IPS-20b (cell line): ENCODE data around the gene MTTP.

ENCODE experiments used
- H3K27ac ChIP-seq: one replicate; pipeline ENCODE4 v1.5.1; 2013; ENCODE audit warnings: low read length
- H3K27me3 ChIP-seq: 2 replicates; pipeline ENCODE4 v1.6.1; 2013; ENCODE audit warnings: mild to moderate bottlenecking, low read length, inconsistent platforms; ENCODE audit not compliant: insufficient read depth
- H3K36me3 ChIP-seq: 2 replicates; pipeline ENCODE4 v1.6.1; 2013; ENCODE audit warnings: low read depth, mild to moderate bottlenecking, inconsistent platforms, low read length, moderate library complexity; ENCODE audit not compliant: insufficient read depth
- H3K4me1 ChIP-seq: 2 replicates; pipeline ENCODE4 v1.6.1; 2013; ENCODE audit warnings: mild to moderate bottlenecking, control low read depth, inconsistent platforms, low read length, moderate library complexity; ENCODE audit not compliant: insufficient read depth
- H3K4me3 ChIP-seq: 2 replicates; pipeline ENCODE4 v1.5.1; 2013; ENCODE audit warnings: mild to moderate bottlenecking, low read length, inconsistent platforms
- H3K9ac ChIP-seq: 2 replicates; pipeline ENCODE4 v1.6.1; 2013; ENCODE audit warnings: low read depth, mild to moderate bottlenecking, inconsistent platforms, low read length, moderate library complexity
- H3K9me3 ChIP-seq: 2 replicates; pipeline ENCODE4 v1.6.1; 2013; ENCODE audit warnings: mild to moderate bottlenecking, low read depth, low read length, inconsistent platforms; ENCODE audit not compliant: insufficient read depth

Gene MTTP

DNA sequence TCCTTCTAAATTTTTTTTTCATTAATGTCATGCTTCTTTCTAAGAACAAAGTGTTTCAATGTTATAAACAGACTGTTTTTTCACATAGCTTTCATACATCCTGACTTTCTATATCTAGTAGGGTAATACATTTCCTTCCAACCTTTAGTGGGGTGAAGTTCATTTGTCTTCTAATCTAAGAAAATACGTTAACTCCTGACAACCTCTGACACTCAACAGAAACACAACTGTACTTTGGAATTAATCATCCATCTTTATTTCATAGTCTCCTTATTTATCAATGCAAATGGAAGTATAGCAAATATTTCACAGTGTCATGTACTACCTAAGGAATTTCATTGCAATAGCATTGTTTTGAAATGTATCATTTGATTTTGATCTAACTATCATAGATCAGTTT lies 2.7 kb upstream of the MTTP start:
- Histone ChIP-seq H3K4me3 (no peak overlapping the region), H3K9me3 (no peaks in the 10 kb centered on the region), H3K27ac (no peak overlapping the region), H3K36me3 (no peaks in the 10 kb centered on the region), H3K9ac (no peak overlapping the region), H3K4me1 (no peaks in the 10 kb centered on the region; the same call in 1 of the 2 replicates), H3K27me3 (no peaks in the 10 kb centered on the region)

- no peaks in the 10 kb centered on the region; the same call in 1 of the 2 replicates for H3K4me1 ChIP-seq
- H3K27ac ChIP-seq: no peak overlapping the region
- no peaks in the 10 kb centered on the region for H3K9me3 ChIP-seq
- H3K36me3 ChIP-seq: no peaks in the 10 kb centered on the region
- H3K4me3 ChIP-seq: no peak overlapping the region
- H3K9ac ChIP-seq: no peak overlapping the region
- H3K27me3 ChIP-seq: no peaks in the 10 kb centered on the region
These were observed 1.9 kb upstream of the MTTP start for GRCh38 chr4:99572527-99573240.

GRCh38 chr4:99573735-99574368 lies 772 bp upstream of the MTTP start:
- Histone ChIP-seq H3K27ac (no peak overlapping the region), H3K4me1 (no peaks in the 10 kb centered on the region; the same call in 1 of the 2 replicates), H3K36me3 (no peaks in the 10 kb centered on the region), H3K27me3 (no peaks in the 10 kb centered on the region), H3K9me3 (no peaks in the 10 kb centered on the region), H3K9ac (no peak overlapping the region), H3K4me3 (no peak overlapping the region)

DNA sequence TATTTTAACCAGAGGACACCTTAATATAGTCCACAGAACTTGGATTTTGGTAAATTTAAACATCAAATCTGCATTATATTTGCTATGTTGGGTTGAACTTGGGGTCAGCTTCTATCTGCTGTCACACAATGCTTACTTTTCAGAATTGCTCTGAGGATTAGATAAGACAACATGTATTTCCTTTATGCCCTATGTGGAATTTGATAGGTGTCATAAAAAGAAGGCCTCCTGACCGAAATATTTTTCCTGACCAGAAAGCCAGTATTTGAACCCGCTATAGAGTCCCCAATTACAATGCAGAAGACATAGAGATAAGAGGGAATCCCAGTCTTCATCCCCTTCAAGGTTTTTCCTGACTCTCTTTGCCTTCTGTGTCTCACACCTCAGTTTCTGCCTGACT lies 4.1 kb downstream of the MTTP start:
- no peak overlapping the region for H3K9ac ChIP-seq
- no peaks in the 10 kb centered on the region for H3K27me3 ChIP-seq
- H3K4me1 ChIP-seq: no peaks in the 10 kb centered on the region; the same call in 1 of the 2 replicates
- H3K36me3 ChIP-seq: no peaks in the 10 kb centered on the region
- H3K4me3 ChIP-seq: no peak overlapping the region
- H3K9me3 ChIP-seq: no peaks in the 10 kb centered on the region
- no peak overlapping the region for H3K27ac ChIP-seq

DNA sequence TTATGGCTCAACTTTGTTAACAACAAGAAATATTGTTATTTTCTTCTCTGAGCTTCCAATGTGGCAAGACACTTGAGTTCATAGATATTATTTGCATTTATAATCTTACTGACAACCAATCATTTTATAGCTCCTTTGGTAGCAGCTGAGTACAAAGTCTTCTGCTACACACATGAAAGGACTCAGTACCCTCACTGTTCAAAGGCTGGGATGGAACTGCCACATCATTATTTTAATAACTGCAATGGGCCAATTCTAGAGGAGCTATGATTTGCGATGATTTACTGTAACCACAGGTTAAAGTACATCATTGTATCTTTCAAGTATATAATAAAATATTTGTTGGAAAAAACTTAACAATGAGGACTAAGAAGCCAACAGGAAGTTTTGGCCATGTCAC lies 10.9 kb downstream of the MTTP start:
- no peaks in the 10 kb centered on the region for H3K27me3 ChIP-seq
- no peaks in the 10 kb centered on the region for H3K9me3 ChIP-seq
- H3K4me3 ChIP-seq: no peak overlapping the region
- H3K27ac ChIP-seq: no peak overlapping the region
- no peaks in the 10 kb centered on the region for H3K36me3 ChIP-seq
- no peaks in the 10 kb centered on the region for H3K4me1 ChIP-seq
- H3K9ac ChIP-seq: no peak overlapping the region

- H3K27me3 ChIP-seq: no peaks in the 10 kb centered on the region
- H3K4me1 ChIP-seq: no peaks in the 10 kb centered on the region
- H3K4me3 ChIP-seq: no peak overlapping the region
- no peaks in the 10 kb centered on the region for H3K9me3 ChIP-seq
- H3K9ac ChIP-seq: no peak overlapping the region
- H3K36me3 ChIP-seq: no peaks in the 10 kb centered on the region
- H3K27ac ChIP-seq: no peak overlapping the region
These were observed 11.7 kb downstream of the MTTP start for GRCh38 chr4:99586322-99586721.

- Histone ChIP-seq H3K4me3 (no peak overlapping the region), H3K36me3 (no peaks in the 10 kb centered on the region), H3K4me1 (no peaks in the 10 kb centered on the region), H3K27me3 (no peaks in the 10 kb centered on the region), H3K9me3 (no peaks in the 10 kb centered on the region), H3K9ac (no peak overlapping the region), H3K27ac (no peak overlapping the region)
These were observed 12.2 kb downstream of the MTTP start for GRCh38 chr4:99586797-99587196.

DNA sequence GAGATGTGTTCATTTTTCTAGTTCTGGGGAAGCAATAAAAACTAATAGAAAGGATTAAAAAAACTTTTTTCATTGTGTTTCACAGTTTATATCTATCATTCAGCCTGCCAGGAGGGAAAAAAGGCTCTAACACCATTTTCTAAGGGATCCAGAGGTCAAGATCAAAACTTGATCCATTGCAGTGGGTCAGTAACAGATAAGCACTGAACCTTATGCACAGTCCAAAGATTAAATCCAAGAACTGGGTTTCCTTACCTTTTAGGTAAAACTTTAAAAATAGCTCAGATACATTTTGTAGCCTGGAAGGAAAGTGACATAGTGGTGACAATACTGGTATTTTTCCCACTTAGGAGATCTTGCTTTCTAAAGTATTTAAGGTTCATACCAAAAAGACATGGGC lies 12.7 kb downstream of the MTTP start:
- Histone ChIP-seq H3K4me1 (no peaks in the 10 kb centered on the region), H3K4me3 (no peak overlapping the region)

GRCh38 chr4:99587803-99588202 lies 13.2 kb downstream of the MTTP start:
- H3K27ac ChIP-seq: no peak overlapping the region
- H3K36me3 ChIP-seq: no peaks in the 10 kb centered on the region
- no peaks in the 10 kb centered on the region for H3K27me3 ChIP-seq
- H3K4me3 ChIP-seq: no peak overlapping the region
- no peaks in the 10 kb centered on the region for H3K9me3 ChIP-seq
- no peak overlapping the region for H3K9ac ChIP-seq
- no peaks in the 10 kb centered on the region for H3K4me1 ChIP-seq

More for the DNA sequence above, 12.7 kb downstream of the MTTP start:
- Histone ChIP-seq H3K27me3 (no peaks in the 10 kb centered on the region), H3K9me3 (no peaks in the 10 kb centered on the region), H3K9ac (no peak overlapping the region), H3K36me3 (no peaks in the 10 kb centered on the region), H3K27ac (no peak overlapping the region)

- no peak overlapping the region for H3K27ac ChIP-seq
- no peaks in the 10 kb centered on the region for H3K27me3 ChIP-seq
- H3K9me3 ChIP-seq: no peaks in the 10 kb centered on the region
- H3K9ac ChIP-seq: no peak overlapping the region
- no peak overlapping the region for H3K4me3 ChIP-seq
- no peaks in the 10 kb centered on the region for H3K36me3 ChIP-seq
- no peaks in the 10 kb centered on the region for H3K4me1 ChIP-seq
These were observed 17.1 kb downstream of the MTTP start for GRCh38 chr4:99591757-99592156.

GRCh38 chr4:99593781-99594641 lies 19.4 kb downstream of the MTTP start:
- H3K4me1 ChIP-seq: no peaks in the 10 kb centered on the region
- H3K36me3 ChIP-seq: no peaks in the 10 kb centered on the region
- no peak overlapping the region for H3K9ac ChIP-seq
- H3K27me3 ChIP-seq: no peaks in the 10 kb centered on the region
- no peak overlapping the region for H3K4me3 ChIP-seq
- H3K9me3 ChIP-seq: no peaks in the 10 kb centered on the region
- no peak overlapping the region for H3K27ac ChIP-seq
